WTC11 (cell line): ENCODE results near the gene WNT11.

ENCODE experiments used
- TF ChIP-seq, protein P1 (sequence below): fragments of 200-600 bp; IDR thresholded peaks from 2 replicates; pipeline ENCODE4 v1.8.0; 2022; ENCODE audit warnings: antibody characterized with exemption
- TF ChIP-seq, protein P2 (sequence below): sonication (generic); formaldehyde crosslinking; IDR thresholded peaks from 2 replicates; pipeline ENCODE4 v1.8.1; 2023; ENCODE audit warnings: mild to moderate bottlenecking, missing genetic modification reagents
- TF ChIP-seq, protein P3 (sequence below): sonication (generic); formaldehyde crosslinking; IDR thresholded peaks from 2 replicates; pipeline ENCODE4 v1.8.0; 2022; ENCODE audit warnings: mild to moderate bottlenecking, missing genetic modification reagents

DNA sequence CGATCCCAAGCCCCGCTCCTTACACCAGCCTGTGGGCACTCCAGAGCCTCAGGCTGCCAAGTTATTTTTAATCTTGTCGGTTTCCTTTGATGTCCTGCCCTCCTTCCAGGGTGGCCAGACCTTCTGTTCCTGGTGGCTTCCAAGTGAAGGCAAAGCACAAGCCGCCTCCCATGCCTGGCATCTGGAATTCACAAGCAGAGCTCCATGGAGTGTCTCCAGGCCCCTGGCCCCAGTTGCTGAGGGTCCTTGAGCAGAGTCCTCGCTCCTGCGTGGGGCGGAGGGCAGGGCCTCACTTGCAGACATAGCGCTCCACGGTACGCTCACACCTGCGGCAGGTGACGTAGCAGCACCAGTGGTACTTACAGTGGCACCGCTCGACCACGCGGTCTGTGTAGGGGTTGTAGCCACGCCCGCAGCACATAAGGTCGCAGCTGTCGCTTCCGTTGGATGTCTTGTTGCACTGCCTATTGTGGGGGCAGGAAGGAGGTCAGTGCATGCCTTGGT, 19.5 kb downstream of the WNT11 start:
- TF ChIP-seq, protein P1, sequence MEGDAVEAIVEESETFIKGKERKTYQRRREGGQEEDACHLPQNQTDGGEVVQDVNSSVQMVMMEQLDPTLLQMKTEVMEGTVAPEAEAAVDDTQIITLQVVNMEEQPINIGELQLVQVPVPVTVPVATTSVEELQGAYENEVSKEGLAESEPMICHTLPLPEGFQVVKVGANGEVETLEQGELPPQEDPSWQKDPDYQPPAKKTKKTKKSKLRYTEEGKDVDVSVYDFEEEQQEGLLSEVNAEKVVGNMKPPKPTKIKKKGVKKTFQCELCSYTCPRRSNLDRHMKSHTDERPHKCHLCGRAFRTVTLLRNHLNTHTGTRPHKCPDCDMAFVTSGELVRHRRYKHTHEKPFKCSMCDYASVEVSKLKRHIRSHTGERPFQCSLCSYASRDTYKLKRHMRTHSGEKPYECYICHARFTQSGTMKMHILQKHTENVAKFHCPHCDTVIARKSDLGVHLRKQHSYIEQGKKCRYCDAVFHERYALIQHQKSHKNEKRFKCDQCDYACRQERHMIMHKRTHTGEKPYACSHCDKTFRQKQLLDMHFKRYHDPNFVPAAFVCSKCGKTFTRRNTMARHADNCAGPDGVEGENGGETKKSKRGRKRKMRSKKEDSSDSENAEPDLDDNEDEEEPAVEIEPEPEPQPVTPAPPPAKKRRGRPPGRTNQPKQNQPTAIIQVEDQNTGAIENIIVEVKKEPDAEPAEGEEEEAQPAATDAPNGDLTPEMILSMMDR: no peak
- TF ChIP-seq, protein P2, sequence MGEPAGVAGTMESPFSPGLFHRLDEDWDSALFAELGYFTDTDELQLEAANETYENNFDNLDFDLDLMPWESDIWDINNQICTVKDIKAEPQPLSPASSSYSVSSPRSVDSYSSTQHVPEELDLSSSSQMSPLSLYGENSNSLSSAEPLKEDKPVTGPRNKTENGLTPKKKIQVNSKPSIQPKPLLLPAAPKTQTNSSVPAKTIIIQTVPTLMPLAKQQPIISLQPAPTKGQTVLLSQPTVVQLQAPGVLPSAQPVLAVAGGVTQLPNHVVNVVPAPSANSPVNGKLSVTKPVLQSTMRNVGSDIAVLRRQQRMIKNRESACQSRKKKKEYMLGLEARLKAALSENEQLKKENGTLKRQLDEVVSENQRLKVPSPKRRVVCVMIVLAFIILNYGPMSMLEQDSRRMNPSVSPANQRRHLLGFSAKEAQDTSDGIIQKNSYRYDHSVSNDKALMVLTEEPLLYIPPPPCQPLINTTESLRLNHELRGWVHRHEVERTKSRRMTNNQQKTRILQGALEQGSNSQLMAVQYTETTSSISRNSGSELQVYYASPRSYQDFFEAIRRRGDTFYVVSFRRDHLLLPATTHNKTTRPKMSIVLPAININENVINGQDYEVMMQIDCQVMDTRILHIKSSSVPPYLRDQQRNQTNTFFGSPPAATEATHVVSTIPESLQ (CRISPR knock-in tag): no peak
- TF ChIP-seq, protein P3, sequence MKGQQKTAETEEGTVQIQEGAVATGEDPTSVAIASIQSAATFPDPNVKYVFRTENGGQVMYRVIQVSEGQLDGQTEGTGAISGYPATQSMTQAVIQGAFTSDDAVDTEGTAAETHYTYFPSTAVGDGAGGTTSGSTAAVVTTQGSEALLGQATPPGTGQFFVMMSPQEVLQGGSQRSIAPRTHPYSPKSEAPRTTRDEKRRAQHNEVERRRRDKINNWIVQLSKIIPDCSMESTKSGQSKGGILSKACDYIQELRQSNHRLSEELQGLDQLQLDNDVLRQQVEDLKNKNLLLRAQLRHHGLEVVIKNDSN: no peak
